RPMI8226 (cell line): Measurements from ENCODE around the gene CSGALNACT2.

Source experiments
- DNase-seq: peaks from one replicate; pipeline ENCODE4 v3.0.0-alpha.2; 2015

Gene CSGALNACT2

DNA sequence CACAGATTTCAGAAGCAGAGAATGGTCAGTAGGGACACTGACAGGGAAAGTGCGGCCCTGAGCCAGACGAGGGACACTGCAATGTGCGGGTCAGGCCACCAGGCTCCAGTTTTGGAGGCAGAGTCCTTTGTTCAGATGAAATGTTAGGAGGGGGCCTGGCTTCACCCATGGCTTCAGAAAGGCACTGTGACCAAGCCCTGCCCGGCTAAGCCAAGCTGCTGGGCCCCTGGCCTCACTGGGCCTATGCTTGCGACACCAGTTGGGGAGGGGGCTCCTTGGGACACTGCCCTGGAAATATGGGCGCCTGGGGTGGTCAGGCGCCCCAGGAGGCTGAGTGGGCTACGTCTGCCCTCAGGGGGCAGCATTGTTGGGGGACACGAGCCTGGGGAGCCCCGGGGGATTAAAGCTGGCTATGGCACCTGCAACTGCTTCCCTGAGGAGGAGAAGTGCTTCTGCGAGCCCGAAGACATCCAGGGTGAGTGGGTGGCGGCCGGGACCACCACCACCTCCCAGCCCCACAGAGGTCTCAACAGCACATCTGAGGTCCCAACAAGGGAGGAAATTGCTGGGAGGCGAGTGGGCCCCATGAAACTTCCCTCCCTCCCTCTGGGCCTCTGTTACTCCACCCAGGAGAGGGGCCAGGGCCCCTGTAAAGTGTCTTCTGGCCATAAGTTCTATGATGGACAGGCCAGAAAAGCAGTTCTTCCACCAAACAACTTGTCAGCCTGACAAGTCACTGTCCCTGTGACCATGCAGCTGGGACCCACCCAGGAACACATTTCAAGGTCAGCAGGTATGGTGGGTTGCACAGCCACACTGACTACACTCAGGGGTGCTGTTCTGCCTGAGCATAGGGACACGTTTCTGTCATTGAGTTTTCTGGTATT is 24.8 kb upstream of the CSGALNACT2 start:
- no peak for DNase-seq

DNA sequence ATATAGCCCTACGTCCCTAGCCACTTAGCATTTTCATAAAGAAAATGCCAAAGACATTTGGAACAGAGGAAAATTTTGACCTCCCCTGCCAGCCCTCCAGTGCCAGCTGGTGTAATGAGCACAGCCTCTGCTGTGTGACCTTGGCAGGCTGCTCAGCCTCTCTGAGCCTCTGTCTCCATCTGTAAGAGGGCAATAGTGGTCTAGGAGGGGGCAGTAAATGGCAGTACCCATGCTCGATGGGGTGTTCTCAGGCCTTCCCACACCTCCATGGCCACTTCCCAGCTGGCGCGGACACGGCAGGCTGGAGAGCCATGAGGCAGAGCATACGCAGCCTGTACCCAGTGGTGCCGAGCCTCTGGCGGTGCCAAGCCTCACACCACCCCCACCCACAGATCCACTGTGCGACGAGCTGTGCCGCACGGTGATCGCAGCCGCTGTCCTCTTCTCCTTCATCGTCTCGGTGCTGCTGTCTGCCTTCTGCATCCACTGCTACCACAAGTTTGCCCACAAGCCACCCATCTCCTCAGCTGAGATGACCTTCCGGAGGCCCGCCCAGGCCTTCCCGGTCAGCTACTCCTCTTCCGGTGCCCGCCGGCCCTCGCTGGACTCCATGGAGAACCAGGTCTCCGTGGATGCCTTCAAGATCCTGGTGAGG is 24.0 kb upstream of the CSGALNACT2 start:
- DNase-seq = no peak

DNA sequence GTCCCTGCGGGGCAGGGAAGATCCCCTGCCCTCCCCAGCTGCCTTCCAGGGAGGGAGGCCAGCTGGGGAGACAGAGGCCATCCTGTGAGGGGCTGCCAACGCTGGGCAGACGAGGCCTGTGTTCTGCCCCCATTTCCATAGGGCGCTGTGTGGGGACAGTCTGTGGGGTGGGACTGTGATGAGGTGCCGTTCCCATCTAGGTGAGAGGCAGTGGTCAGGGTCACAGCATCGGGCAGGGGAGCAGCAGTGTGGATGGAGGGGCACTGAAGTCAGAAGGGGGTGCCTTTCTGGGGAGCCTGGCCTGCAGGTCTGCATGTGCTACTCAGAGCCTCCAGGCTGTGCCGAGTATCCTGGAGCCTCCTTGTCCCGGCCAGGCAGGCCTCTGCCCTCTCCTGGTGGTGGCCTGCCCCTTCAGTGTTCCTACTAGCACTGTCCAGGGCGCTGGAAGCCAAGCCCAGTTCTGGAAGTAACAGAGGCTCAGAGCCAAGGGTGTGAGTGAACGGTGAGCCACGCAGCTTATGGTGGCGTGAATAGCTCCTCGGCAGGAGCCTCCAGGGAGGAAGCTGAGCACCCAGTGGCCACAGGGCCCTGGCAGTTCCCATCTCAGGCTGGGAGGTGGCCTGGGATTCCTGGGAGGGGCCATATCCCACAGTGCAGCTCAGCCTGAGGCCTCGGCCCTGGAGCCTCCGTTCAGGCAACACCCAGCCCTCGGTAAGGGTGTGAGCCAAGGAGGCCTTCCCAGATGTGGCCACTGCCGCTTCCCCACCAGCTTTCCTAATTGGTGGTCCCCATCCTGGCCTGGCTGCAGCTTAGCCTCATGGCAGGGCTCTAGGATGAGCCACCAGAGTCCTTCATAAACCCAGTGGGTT is 23.3 kb upstream of the CSGALNACT2 start:
- DNase-seq = no peak

DNA sequence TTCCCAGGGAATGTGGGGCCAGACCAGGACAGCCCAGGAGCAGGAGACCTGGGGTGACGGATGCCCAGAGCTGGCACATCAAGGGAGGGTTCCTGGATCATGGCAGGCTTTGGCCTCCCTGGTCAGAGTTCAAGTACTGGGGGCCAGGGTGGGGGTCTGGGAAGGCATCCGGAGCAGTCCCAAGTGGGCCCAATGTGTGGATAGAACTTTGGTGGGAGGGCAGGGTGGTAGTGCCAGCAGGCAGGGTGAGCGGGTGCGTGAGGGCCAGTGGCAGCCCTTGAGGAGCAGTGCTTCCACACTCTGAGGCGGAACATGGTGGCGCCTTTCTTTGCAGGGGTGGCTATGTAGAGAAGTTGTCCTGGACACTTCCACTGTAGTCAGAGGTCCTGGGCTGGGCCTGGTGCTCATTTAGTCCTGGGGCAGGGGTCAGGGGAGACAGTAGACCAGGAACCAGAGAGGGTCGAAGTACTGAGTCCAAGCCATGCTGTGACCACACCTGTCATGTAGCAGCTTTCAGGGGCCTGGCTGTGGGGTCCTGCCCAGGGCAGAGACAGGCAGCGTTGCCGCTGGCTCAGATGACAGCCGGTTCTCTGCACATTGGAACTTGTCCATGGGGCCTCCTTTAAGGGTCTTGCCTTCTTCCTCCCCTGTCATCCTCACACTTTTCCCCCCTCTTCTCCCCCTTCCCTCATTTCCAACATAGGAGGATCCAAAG is 22.2 kb upstream of the CSGALNACT2 start:
- DNase-seq = no peak

DNA sequence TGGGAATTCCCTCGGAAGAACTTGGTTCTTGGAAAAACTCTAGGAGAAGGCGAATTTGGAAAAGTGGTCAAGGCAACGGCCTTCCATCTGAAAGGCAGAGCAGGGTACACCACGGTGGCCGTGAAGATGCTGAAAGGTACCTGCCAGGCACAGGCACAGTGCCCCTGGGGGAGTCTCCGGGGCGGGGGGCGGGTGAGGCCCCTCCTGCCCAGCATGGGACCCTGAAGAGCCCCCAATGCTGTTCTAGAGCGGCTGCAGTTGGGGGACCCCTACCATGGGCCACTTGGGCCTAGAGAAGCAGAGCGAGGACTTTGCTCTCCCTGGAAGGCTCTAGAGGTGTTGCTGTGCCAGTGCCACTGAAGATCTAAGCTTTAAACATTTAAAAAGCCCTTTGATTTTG is 21.6 kb upstream of the CSGALNACT2 start:
- DNase-seq = no peak

DNA sequence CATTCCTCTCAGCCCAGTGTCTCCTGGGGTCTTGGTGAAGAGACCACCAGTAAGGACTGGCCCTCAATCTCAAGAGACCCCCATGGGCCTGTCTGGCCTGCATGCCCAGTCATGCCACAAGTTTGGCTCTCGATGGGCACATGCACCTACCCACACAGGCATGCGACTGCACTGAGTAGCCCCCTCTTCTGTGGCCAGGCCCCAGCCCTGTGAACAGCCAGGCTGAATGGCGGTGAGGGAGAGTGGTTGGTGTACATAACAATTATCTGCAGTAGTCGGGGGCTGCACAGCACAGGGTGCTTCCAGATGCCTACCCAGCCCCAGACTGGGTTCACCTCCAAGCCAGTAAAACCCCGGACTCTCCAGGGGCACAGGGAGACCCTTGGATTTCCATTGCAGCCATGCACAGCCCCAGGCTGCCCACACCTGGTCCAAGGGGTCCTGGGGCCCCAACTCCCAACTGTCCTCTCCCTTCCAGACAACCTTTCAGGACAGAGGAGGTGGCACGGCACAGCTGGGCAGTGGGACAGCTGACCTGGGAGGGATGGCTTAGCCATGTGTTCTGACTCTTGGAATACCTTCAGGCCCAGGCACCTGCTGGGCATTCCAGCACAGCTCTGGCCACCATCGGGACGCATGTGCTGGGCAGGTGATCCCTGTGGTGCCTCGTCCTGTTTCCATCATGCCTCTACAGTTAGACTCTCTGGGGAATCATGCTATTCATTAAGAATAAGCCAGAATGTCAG is 21.0 kb upstream of the CSGALNACT2 start:
- DNase-seq = no peak

DNA sequence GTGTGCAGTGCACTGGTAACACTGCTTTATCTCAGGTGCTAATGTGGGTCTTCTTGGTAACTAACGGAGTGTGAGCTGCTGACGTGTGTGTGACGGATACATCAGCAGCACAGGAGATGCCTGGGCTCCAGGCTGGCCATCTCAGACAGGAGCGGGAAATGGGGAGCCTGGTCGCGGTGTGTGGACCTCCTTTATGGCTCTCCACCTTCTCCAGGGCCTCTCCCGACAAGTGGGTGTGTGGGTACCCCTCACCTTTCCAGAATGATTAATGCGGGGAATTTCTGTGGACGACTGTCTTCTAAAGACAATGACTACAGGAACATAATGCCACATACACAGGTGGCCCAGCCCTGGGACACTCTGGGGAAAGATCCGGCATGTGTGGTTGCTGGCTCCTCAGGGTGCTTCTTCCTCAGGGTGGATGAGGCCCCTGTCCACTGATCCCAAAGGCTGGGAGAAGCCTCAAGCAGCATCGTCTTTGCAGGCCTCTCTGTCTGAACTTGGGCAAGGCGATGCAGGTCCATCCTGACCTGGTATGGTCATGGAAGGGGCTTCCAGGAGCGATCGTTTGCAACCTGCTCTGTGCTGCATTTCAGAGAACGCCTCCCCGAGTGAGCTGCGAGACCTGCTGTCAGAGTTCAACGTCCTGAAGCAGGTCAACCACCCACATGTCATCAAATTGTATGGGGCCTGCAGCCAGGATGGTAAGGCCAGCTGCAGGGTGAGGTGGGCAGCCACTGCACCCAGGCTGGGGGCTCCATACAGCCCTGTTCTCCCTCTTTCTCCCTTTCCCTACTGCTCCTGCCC is 20.3 kb upstream of the CSGALNACT2 start:
- no peak for DNase-seq

DNA sequence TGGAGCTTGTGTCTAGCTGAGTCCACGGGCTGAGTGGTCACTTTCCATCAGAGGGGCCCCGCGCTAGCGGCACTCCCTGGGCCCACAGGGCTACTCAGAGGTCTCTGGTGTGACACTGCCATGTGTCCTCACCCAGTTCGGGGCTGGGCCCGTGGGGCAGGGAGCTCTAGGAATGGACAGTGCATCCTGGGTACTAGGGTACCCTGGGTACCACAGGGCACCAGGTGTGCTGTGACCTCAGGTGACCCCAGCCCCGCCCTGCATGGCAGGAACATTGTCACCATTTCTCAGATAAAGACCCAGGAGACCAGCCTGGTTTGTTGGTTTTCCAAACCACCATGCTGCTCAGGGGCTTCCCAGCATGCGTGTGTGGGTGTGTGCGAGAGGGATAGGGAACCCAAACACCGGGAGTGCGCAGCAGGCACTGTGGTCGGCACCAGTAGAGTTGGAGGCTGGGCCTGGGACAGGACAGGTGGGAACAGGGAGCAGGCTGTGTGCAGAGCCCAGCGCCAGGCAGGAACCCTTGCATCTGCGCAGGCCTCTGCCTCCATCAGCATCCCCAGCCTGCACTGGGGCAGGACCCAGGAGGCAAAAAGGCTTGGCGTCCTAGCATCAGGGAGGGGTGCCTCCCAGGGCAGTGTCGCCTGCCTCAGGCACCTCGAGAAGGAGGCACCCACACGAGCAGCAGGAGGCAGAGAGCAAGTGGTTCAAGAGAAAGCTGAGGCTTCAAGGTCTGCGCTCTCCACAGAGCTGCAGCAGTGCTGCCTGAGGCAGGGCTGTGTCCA is 19.4 kb upstream of the CSGALNACT2 start:
- no peak for DNase-seq

DNA sequence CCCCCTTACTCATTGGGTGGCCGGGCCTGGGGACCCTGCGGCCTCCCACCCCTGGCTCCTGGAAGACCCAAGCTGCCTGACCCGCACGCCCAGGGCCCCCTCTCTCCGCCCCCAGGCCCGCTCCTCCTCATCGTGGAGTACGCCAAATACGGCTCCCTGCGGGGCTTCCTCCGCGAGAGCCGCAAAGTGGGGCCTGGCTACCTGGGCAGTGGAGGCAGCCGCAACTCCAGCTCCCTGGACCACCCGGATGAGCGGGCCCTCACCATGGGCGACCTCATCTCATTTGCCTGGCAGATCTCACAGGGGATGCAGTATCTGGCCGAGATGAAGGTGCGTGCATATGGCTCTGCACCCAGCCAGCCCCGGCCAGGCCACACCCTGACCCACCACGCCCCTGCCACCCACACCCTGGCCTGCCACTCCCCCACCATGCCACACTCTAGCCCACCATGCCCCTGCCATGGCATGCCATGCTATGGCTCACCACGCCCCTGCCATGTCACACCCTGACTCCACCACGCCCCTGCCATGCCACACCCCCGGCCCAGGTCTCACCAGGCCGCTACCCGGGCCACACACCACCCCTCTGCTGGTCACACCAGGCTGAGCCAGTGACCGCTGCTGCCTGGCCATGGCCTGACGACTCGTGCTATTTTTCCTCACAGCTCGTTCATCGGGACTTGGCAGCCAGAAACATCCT is 18.7 kb upstream of the CSGALNACT2 start:
- no peak for DNase-seq

DNA sequence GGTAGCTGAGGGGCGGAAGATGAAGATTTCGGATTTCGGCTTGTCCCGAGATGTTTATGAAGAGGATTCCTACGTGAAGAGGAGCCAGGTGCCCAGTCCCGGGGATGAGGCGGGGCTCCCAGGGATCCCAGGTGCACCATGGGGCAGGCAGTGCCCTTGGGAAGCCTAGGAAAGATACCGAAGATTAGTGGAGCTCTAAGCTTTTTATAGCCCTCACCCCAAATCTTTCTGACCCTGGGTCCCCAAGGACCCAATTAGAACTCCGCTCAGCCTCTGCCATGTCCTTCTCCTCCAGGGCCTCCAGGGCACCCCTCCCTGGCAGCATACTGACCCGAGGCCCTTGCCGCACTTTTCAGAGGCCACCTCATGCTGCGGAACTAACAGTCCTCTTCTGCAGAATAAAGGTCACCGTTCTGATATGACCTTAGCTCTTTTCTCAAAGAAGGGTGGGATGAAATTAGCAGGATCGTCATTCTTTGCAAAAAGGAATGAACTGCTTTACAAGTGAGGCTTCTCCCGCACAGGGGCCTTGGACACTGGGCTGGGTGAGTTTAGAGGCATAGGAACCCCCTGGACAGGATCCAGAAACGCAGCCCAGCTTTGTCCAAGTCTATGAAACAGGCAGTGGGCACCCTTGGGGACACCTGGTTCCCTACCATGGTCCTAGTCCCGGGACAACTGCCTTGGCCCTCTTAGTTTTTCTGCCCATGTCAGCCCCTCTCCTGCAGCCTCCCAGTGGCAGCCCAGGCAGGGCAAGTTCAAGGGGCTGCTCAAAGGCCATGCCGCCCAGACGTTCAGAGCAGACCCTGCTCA is 17.9 kb upstream of the CSGALNACT2 start:
- DNase-seq = no peak

DNA sequence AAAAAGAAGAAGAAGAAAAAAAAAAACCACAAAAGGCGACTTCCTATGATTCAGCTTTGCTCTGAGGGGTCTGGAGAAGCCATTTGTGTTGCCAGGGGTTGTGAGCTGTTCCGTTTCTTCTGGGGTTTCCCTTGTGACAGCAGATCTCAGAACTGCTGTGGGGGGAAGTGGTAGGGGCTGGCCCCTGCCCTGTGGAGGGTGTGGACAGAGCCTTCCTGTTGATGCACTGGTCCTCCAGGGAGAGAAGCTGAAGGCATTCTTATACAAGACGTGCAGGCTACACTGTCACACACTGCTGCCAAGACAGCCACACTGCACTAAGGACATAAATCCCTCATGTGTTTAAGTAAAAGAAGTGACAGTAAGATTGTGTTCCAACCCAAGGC is 17.3 kb upstream of the CSGALNACT2 start:
- DNase-seq = no peak

DNA sequence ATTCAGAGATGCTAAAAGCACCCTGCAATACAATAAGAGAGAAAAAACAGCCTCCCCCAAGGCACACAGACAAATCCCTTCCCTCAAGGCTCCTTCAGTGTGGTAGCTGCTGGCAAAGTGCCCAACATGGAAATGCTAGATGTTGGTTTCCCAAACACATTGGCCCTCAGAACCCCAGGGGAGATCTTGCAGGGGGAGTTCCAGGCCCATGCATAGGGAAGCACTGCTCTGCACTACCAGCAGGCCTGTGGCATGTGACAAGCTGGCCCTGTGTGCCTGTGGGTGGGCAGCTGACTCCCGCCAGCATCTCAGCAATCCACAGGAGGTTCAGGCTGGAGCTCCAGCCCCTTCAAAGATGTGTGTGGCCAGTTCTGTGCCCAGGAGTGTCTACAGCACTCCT is 16.8 kb upstream of the CSGALNACT2 start:
- no peak for DNase-seq

DNA sequence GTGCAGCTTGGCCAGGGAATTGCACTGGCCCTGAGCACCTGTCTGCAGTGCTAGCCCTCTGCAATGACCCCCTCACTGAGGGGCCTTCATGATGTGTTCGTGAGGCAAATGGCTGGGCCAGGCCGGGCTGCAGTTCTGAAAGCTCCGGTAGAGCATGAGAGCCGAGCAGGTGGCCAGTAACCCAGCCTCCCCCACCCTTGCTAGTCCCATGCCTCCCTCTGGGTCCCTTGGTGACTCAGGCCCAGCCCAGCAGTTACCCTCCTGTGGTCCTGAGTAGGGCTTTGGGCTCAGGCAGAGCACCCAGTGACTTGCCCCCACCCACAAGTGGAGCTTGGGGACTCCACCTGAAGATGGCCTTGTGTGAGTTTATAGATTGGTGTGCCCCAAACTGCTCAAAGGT is 16.1 kb upstream of the CSGALNACT2 start:
- DNase-seq = no peak

DNA sequence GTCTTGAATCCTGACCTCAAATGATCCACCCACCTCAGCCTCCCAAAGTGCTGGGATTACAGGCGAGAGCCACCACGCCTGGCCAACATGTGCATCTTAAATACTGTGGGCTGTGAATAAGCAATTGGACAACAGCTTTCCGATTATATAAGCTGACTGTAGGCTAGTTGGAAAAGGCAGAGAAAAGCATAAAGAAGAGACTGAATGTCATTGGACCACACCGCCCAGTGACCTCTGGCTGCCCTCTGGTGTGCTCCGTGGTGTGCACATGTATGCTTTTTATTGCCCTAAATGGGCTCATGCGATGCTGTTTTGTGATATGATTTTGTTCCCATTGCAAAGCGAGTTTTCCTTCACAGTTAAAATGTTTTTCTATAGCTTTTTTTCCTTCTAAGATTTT is 15.4 kb upstream of the CSGALNACT2 start:
- no peak for DNase-seq

DNA sequence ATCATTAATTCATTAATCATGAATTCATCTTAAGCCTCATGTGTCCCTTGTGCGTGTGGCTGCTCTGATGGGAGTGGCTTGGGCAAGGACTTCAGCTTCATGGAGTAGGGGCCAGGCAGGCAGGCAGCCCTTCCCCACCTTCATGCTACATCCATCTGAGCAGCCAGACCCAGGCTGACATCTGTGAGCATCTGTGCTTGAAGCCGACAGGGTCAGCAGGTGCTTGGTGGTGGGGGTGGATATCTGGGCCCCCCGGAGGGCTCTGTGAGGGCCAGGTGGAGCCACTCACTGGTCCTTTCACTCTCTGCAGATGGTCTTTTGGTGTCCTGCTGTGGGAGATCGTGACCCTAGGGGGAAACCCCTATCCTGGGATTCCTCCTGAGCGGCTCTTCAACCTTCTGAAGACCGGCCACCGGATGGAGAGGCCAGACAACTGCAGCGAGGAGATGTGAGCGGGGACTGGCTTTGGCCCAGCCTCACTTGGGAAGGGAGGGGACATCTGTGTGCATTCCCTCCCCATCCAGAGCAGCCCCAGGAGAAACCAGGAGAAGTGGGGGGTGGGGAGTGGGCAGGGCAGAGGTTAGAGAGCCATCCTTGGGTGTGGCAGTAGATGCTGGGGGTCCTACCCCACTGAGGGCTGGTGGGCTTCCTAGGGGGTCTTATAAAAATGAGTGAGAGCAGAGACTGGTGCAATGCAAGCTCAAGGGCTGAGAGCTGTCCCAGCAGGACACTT is 14.7 kb upstream of the CSGALNACT2 start:
- DNase-seq = no peak

DNA sequence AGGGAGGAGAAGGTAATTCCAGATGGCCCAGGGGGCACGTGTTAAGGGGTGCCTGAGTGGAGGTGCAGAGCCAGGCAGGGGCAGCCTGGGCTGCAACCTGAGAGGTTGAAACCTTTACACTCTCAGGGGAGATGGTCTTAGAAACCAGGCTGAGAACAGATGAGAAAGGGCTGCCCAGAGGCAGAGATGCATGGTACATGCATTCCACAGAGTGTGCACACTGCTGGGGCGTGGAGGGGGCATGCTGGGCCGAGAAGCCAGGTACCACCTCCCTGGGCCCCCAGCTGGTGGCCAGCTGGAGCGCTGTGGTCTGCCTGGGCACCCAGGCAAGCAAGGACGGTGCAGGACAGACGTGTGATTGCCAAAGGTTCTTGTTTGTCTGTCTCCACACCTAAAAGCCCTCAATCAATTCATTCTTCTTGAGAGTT is 14.1 kb upstream of the CSGALNACT2 start:
- DNase-seq = no peak

DNA sequence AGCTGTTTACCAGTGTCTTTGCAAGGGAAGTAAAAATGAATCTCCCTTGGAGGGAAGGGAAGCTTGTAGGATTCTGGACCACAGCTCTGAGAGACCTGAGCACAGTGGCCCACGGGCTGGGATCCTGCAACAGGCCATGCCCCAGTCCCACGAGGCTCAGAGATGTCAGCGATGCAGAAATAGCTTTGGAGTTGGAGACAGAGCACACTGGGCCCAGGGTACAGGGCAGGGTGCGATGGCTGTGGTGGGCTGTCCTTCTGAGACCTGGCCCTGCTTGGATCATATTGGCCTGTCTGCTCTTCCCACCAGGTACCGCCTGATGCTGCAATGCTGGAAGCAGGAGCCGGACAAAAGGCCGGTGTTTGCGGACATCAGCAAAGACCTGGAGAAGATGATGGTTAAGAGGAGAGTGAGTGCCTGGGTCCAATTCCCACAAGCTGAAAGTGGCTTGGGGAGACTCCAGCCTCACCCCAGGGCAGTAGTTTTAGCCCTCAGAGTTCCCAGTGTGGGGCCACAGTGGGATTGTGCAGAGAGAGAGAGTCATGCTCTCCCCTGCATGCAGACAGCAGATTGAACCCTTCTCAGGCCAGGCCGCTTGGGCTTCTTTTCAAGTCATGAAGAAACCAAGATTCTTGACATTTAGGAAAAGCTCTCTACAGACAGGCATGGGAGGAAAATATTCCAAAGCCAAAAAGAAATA is 13.5 kb upstream of the CSGALNACT2 start:
- DNase-seq = no peak
